Left forelimb (tissue), 1 donor: Measurements from ENCODE around the gene ACTR2.
A peak's percentile ranks its signal among the peaks of the same experiment; 100 is the strongest.
"Not testable (repeated sequence)": the region's sequence is repeated elsewhere in the genome, so short reads cannot be mapped to it uniquely, and the experiment has no call there.

ENCODE experiments used
- DNase-seq: peaks from one replicate; pipeline ENCODE4 v3.0.0-alpha.2; 2018; ENCODE audit warnings: low spot score

Gene ACTR2

GRCh38 chr2:65227456-65228262 is at the start of gene ACTR2:
ACTR2 (plus strand) TSS chr2:65227831; CDS start chr2:65227910, 79 bp downstream.
- DNase-seq: peak; percentile 97

GRCh38 chr2:65182570-65182969 is 45.1 kb upstream of the ACTR2 start:
- no peak for DNase-seq

GRCh38 chr2:65183406-65183805 is 44.2 kb upstream of the ACTR2 start:
- DNase-seq: not testable (repeated sequence)

- DNase-seq: no peak
These were observed 42.6 kb upstream of the ACTR2 start for GRCh38 chr2:65185012-65185411.

DNA sequence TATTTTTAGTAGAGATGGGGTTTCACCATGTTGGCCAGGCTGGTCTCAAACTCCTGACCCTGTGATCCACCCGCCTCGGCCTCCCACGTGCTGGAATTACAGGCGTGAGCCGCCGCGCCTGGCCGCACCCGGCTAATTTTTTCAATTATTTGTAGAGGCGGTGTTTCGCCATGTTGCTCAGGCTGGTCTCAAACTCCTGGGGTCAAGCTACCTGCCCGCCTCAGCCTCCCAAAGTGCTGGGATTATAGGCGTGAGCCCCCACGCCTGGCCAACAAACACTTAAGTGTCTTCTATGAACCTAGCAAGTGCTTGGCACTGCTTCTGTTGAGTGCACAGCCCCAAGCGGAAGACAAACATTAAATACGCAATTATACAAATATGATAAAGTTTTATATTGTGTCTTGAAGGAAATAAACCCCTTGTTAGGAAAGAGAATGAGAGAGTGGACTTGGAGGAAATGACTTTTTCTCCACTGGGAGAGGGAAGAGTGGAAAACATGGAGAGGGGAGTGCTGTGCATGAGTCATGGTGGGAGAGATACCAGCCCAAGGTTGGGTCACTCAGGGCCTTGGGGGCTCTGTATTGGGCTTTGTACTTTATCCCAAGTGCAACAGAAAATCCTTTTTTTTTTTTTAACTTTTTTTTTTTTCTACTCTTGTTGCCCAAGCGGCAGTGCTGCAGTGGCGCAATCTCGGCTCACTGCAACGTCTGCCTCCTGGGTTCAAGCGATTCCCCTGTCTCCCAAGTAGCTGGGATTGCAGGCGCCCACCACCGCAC is 41.4 kb upstream of the ACTR2 start:
- DNase-seq: no peak

GRCh38 chr2:65186872-65187851 is 40.5 kb upstream of the ACTR2 start:
- DNase-seq: peak; percentile 82

- no peak for DNase-seq
These were observed 34.2 kb upstream of the ACTR2 start for GRCh38 chr2:65193446-65193845.

DNA sequence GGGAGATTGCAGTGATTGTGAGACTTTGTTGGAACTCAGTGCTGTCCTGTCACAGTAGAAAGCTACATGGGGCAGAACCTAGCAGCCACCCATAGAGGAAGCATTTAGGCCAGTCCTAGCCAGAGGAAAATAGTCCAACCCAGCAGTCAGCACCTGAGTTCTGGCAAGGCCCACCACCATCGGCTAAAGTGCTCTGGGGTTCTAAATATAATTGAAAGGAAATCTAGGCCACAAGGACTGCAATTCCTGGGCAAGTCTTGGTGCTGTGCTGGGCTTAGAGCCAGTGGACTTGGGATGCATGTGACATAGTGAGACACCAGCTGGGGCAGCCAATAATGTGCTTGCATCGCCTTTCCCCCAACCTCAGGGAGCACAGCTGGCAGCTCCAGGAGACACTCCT is 28.9 kb upstream of the ACTR2 start:
- DNase-seq: no peak

DNA sequence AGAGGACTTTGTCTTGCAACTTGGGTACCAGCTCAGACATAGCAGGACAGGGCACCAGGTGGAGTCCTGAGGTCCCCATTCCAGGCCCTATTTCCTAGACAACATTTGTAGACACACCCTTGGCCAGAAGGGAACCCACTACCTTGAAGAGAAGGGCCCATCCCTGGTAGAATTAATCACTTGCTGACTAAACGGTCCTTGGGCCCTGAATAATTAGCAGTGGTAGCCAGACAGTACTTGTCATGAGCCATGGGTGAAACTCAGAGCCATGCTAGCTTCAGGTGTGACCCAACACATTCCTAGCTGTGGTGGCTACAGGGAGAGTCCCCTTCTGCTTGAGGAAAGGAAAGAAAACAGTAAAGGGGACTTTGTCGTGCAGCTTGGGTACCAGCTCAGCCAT is 28.5 kb upstream of the ACTR2 start:
- no peak for DNase-seq

GRCh38 chr2:65199891-65200290 is 27.7 kb upstream of the ACTR2 start:
- DNase-seq: no peak

GRCh38 chr2:65204461-65205210 is 23.0 kb upstream of the ACTR2 start:
- DNase-seq: no peak

DNA sequence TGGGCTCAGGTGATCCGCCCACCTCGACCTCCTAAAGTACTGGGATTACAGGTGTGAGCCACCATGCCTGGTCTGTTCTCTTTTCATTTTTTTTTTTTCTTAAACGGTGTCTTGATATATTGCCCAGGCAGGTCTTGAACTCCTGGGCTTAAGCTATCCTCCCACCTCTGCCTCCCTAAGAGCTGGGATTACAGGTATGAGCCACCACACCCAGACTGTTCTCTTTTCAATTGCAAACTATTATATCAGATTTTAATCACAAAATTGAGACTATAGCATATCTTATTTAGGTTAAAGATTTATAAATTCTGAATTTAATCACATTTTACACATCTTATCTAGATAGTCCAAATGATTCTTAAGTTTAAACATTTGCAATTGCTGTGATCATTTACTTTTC is 15.5 kb upstream of the ACTR2 start:
- DNase-seq: no peak

GRCh38 chr2:65212619-65213018 is 15.0 kb upstream of the ACTR2 start:
- DNase-seq: no peak

DNA sequence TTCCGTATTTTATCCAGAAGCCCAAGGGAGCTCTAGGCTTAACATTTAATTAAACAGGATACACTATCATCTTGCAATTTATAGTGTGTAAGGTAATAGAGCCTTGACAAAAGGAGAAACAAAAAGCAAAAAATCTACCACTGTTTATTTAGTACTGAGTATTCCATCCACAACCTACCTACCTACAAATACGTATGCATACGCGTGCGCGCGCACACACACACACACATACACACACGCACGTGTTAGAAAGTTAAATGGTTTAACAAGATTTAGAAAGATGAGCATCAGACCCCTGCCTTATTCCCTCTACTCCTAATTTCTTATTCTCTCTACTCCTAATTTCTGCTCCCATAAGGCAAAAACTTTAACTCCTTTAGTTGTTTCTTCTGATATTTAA is 14.6 kb upstream of the ACTR2 start:
- no peak for DNase-seq

GRCh38 chr2:65214361-65214760 is 13.3 kb upstream of the ACTR2 start:
- no peak for DNase-seq

DNA sequence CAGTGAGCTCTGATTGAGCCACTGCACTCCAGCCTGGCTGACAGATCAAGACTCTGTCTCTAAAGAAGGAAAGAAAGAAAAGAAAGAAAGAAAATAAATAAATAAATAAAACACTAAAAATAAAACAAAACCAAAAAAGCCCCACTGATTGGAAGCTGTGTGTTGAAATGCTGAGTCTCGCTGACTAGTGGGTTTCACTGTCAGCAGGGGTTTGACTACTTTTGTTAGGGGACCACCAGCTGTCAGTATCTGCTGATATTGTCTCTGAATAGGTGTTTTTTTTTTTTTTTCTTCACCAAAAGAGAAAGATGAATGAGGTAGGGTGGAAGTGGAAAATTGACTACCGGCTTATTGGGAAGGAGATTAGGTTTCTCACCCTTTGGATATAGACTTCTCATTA is 12.8 kb upstream of the ACTR2 start:
- no peak for DNase-seq

DNA sequence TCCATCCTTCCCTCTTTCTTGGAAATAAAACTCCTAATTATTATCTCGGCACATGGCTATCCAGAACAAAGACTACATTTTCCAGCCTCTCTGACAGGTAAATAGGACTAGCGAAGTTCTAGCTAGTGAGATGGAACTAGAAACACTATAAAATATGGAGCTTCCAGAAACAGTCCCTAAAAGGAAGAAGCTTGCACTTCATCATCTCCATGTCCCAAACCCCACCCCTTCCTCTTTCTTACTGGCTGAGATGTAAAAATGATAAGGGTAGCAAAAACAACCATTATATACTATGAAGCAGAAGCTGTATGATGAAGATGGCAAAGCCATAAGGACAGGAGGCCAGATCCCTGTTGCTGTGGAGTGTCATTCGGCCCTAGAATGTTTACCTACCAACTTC is 11.7 kb upstream of the ACTR2 start:
- no peak for DNase-seq

DNA sequence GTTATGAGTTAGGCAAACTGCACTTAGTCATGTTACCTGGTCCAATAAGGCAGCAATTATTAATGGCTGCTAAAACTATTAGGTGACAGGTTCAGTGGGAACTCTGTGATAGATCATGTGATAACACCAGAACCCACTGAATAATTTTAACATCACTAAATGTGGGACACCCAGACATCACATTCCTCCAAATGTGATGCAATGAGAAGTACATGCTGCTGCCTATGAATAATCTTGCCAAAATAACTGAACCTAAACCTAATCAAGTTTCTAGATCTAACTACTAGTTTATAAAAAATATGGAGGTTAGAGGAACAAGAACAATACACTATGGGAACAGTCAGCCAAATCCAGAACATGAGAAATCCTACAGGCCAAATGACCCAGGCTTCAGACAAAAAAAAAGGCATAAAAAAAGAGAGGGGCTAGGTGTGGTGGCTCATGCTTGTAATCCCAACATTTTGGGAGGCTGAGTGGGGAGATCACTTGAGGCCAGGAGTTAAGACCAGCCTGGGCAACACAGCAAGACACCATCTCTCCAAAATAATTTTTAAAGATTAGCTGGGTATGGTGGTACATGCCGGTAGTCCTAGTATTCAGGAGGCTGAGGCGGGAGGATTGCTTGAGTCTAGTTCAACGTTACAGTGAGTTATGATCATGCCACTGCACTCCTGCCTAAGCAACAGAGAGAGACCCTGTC is 7.0 kb upstream of the ACTR2 start:
- DNase-seq: no peak

GRCh38 chr2:65221275-65221674 is 6.4 kb upstream of the ACTR2 start:
- DNase-seq: not testable (repeated sequence)

DNA sequence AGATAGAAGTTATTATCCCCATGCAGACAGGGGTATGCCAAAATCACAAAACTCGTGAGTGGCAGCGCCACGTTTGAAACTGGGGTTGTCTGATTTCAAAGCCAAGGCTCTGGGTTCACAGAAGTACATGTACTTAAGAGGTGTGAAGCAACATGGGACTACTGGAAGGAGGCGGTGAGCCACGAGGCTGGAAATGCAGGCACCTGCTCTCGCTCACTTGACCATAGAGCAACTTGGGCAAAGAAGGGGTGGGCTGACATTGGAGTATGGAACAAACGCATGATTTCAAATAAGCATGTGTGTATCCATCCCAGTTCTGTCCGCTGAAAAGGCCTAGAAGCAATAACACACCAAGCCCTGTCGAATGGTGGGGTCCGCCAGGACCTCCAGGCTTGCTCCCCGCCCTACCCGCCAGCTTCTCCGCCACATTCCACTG is 593 bp upstream of the ACTR2 start:
- no peak for DNase-seq

GRCh38 chr2:65228263-65228750 is 676 bp downstream of the ACTR2 start:
- DNase-seq: no peak
